ENCODE data around the gene TP53BP2. TPM values are rescaled to one million over a fixed set of nuclear protein-coding genes. Genes with fewer than 3 reads are reported as not detected.

TP53BP2 gene
- total RNA-seq, 4 donors from 2014 or later: 25.6 to 66.7 (median 50.8) TPM

DNA sequence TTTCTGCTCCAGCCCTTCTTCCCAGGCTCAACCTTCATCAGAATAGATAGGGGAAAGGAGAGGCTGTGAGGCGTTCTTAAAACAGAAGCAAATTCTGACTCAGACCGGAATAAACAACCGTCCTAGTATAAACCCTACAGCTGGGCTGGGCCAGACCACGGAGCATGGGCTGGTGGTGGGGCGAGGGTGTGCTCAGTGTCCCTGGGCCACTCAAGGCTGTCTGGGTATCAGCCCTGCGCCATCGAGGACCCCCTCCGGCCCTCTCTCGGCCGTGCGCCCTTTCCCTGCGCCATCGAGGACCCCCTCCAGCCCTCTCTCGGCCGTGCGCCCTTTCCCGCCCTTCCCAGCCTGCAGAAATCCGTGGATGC, 97.4 kb downstream of the TP53BP2 start:
- H3K4me1 ChIP-seq: no peaks in the 10 kb centered on the region
- no peaks in the 10 kb centered on the region for H3K27me3 ChIP-seq
- intact Hi-C loops (cut with DNase I; ENCODE audit: low total_unique reads): loop anchor here (5.0 kb wide), 2 partner anchors 36 to 51 kb away; partner anchors contain the start of gene CAPN2
- H3K36me3 ChIP-seq: no peaks in the 10 kb centered on the region
- no peak for TF ChIP-seq POLR2A (IDR thresholded peaks at IDR 0.05)
- TF ChIP-seq, protein P1, sequence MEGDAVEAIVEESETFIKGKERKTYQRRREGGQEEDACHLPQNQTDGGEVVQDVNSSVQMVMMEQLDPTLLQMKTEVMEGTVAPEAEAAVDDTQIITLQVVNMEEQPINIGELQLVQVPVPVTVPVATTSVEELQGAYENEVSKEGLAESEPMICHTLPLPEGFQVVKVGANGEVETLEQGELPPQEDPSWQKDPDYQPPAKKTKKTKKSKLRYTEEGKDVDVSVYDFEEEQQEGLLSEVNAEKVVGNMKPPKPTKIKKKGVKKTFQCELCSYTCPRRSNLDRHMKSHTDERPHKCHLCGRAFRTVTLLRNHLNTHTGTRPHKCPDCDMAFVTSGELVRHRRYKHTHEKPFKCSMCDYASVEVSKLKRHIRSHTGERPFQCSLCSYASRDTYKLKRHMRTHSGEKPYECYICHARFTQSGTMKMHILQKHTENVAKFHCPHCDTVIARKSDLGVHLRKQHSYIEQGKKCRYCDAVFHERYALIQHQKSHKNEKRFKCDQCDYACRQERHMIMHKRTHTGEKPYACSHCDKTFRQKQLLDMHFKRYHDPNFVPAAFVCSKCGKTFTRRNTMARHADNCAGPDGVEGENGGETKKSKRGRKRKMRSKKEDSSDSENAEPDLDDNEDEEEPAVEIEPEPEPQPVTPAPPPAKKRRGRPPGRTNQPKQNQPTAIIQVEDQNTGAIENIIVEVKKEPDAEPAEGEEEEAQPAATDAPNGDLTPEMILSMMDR (IDR thresholded peaks at IDR 0.05): no peak
- DNase-seq: no peak
- no peaks in the 10 kb centered on the region for H3K9me3 ChIP-seq
- H3K27ac ChIP-seq: peak overlapping the region; percentile 83 to 86
- peak overlapping the region; percentile 33 to 40 for H3K4me3 ChIP-seq

DNA sequence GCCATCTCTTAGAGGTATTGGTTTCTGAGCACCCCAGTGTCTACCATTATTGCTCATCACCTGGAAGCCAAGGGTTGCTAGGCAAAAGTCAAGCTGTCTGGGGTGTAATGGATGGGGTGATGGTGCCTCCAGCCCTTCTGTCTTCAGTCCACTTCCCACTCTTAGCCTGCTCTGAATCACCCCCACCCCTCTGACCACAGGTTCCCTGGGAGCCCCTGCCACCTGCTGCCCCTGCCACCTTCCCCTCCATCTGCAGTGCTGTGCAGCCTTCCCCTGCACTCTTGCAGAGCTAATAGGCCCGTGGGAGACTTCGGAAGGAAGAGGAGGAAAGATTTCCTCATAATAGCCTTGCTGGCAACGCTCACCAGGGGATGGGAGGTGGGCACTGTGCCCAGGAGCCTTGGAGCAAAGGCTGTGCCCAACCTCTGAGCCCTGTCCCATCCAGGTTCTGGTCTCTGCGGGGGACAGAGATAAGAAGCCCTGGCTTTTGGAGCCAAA, 97.9 kb downstream of the TP53BP2 start:
- Histone ChIP-seq H3K27ac (peak overlapping the region; percentile 83 to 86), H3K9me3 (no peaks in the 10 kb centered on the region), H3K27me3 (no peaks in the 10 kb centered on the region), H3K4me3 (no peak overlapping the region), H3K36me3 (no peaks in the 10 kb centered on the region), H3K4me1 (no peaks in the 10 kb centered on the region)
- intact Hi-C loops (cut with DNase I; ENCODE audit: low total_unique reads): loop anchor here (5.0 kb wide), 2 partner anchors 36 to 51 kb away; partner anchors contain the start of gene CAPN2
- DNase-seq: peak; percentile 48 to 66
- TF ChIP-seq, protein P1 (IDR thresholded peaks at IDR 0.05): no peak
- TF ChIP-seq POLR2A (IDR thresholded peaks at IDR 0.05): no peak

DNA sequence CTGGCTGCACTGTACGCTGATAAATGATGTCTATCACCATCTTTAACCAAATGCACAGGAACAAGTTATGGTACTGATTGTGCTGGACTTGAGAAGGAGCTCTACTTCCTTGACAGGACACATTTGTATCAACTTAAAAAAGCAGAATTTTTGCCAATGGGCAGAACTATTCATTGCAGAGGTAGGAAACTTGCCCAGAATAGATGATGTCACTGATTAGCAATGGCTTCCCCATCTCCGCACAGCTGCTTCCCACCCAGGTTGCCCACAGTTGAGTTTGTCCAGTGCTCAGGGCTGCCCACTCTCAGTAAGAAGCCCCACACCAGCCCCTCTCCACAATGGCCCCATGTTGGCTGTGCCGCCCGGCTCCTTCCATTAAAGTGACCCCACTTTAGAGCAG, 100.0 kb downstream of the TP53BP2 start:
- intact Hi-C loops (cut with DNase I; ENCODE audit: low total_unique reads): loop anchor here (5.0 kb wide), 2 partner anchors 33 to 48 kb away; partner anchors contain the start of gene CAPN2
- no peak for DNase-seq
- H3K4me3 ChIP-seq: no peak overlapping the region
- H3K36me3 ChIP-seq: no peaks in the 10 kb centered on the region
- TF ChIP-seq, protein P1 (IDR thresholded peaks at IDR 0.05): no peak
- H3K27me3 ChIP-seq: no peaks in the 10 kb centered on the region
- no peaks in the 10 kb centered on the region for H3K9me3 ChIP-seq
- no peak overlapping the region for H3K27ac ChIP-seq
- H3K4me1 ChIP-seq: no peaks in the 10 kb centered on the region

DNA sequence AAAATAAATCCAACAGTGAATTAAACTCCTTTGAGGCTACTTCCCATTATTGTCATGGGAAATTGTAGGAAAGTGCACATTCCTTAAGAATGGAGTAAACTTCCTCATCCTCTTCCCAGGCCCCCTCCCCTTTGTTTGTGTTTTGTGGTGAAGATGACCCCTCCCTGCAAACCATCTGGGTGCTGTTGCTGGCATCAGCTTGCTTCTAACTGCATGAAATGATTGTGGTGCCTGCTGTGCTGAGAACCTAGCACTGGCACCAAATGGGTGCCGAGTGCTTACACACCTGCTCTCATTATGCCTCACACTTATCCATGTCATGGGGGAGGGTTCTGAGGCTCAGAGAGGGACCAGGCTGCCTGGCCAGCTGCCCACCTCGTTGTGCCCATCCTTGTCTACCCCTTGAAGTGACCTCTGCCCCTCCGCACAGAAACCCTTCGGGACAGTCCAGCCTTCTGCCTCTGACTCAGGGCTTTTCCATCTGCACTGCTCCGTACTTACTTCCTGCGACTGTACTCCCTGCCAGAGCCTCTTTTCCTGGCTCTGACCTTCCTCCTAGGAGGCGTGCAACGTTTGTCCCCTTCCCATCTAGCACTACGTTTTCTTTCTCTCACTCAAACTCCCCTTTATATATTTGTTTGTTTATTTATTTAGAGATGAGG, 102.8 kb downstream of the TP53BP2 start:
- Histone ChIP-seq H3K4me1 (peaks cover 0 to 4% of the 10 kb centered on the region in 2 donors), H3K9me3 (no peaks in the 10 kb centered on the region), H3K4me3 (no peak overlapping the region), H3K27ac (no peak overlapping the region), H3K36me3 (no peaks in the 10 kb centered on the region), H3K27me3 (no peaks in the 10 kb centered on the region)
- DNase-seq: no peak
- no peak for TF ChIP-seq POLR2A (IDR thresholded peaks at IDR 0.05)
- TF ChIP-seq, protein P1 (IDR thresholded peaks at IDR 0.05): no peak
- intact Hi-C loops (cut with DNase I; ENCODE audit: low total_unique reads): no loop called here

DNA sequence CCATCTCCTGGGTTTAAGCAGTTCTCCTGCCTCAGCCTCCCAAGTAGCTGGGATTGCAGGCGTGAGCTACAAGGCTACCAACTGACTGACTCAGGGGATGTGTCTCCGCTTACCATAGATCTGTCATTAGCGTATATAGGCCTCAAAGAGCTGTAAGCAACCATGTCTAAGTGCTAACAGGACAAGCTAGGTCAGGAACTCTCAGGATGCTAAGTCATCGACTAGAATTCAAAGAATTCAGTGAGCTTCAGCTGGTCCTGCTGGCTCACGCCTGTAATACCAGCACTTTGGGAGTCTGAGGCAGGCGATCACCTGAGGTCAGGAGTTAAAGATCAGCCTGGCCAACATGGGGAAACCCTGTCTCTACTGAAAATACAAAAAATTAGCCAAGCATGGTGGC, 103.9 kb downstream of the TP53BP2 start:
- H3K4me3 ChIP-seq: no peak overlapping the region
- H3K9me3 ChIP-seq: no peaks in the 10 kb centered on the region
- H3K27me3 ChIP-seq: no peaks in the 10 kb centered on the region
- DNase-seq: no peak
- no peaks in the 10 kb centered on the region for H3K36me3 ChIP-seq
- TF ChIP-seq, protein P1 (IDR thresholded peaks at IDR 0.05): no peak
- no peak for TF ChIP-seq POLR2A (IDR thresholded peaks at IDR 0.05)
- peaks cover 0 to 4% of the 10 kb centered on the region in 2 donors for H3K4me1 ChIP-seq
- intact Hi-C loops (cut with DNase I; ENCODE audit: low total_unique reads): no loop called here
- no peak overlapping the region for H3K27ac ChIP-seq

Measured in uterus (tissue), 4 donors.